GM12872 (cell line): ENCODE data around the gene ETNK2.

Experiments used
- TF ChIP-seq, protein P1 (sequence below): IDR thresholded peaks from 3 replicates; pipeline ENCODE4 v1.5.1; 2011; ENCODE audit warnings: low read depth, mild to moderate bottlenecking, low read length, moderate library complexity; ENCODE audit not compliant: insufficient read depth

ETNK2 gene

DNA sequence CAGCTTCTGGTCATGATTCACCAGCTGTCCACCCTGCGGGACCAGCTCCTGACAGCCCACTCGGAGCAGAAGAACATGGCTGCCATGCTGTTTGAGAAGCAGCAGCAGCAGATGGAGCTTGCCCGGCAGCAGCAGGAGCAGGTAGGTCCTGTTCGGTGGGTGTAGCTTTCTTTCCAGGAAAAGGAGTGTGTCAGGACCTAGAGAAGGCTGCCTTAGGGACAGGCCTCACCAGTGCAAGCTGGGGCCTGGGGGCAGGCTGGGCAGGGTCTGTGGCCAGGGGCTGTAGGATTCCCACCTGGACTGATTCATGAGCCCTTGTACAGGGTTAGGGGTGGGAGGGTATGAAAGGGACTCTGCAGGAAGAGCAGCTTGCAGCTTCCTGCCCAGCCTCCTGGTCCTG lies 35.3 kb downstream of the ETNK2 start:
- TF ChIP-seq, protein P1, sequence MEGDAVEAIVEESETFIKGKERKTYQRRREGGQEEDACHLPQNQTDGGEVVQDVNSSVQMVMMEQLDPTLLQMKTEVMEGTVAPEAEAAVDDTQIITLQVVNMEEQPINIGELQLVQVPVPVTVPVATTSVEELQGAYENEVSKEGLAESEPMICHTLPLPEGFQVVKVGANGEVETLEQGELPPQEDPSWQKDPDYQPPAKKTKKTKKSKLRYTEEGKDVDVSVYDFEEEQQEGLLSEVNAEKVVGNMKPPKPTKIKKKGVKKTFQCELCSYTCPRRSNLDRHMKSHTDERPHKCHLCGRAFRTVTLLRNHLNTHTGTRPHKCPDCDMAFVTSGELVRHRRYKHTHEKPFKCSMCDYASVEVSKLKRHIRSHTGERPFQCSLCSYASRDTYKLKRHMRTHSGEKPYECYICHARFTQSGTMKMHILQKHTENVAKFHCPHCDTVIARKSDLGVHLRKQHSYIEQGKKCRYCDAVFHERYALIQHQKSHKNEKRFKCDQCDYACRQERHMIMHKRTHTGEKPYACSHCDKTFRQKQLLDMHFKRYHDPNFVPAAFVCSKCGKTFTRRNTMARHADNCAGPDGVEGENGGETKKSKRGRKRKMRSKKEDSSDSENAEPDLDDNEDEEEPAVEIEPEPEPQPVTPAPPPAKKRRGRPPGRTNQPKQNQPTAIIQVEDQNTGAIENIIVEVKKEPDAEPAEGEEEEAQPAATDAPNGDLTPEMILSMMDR: no peak

DNA sequence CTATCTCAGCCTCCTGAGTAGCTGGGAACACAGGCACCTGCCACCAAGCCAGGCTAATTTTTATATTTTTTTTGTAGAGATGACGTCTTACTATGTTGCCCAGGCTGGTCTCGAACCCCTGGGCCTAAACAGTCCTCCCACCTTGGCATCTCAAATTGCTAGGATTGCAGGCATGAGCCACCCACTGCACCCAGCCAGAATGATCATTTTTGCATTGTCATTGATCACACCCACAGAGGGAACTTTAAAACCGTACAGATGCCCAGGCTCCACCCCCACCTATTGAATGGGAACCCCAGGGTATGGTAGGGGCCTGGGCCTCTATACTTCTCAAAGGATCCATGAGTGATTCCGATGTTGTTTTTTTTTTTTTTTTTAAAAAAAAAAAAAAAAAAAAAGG lies 36.7 kb downstream of the ETNK2 start:
- TF ChIP-seq, protein P1: no peak

DNA sequence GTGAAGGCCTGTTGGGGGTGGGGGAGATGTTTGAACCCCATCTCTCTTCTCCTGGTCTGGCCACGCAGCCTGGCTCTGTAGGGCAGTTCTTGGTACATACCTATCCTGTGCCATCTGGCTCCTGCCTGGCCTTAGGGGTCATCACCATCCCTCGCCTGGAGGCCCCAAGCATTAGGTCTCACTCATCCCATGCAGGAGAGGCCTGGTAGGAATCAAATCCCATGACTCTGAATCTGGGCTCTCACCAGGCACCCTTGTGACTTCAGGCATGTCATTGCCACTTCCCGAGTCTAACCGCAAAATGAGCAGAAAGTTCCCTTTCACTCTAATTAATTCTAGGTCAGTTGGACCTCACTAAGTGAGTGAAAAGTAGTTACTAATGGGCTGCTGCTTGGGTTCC lies 37.2 kb downstream of the ETNK2 start:
- TF ChIP-seq, protein P1: no peak

DNA sequence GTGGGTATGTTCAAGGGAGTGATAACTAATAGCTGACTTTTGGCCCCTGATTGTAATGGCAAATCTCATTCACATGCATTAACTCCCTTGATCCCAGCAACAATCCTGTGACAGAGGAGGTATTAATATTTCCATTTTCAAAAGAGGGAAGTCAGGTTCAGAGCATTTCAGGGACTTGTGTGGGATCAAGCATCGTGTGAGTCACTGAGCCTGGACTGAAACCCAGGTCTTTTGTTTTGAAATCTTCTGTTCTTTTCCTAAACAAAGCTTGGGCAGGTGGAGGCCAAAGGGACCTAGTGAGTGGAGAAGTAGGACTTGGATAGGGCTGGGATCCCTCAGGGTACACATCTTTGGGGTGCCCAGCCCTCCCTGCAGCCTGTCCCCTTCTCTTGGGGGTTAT lies 37.9 kb downstream of the ETNK2 start:
- TF ChIP-seq, protein P1: no peak

DNA sequence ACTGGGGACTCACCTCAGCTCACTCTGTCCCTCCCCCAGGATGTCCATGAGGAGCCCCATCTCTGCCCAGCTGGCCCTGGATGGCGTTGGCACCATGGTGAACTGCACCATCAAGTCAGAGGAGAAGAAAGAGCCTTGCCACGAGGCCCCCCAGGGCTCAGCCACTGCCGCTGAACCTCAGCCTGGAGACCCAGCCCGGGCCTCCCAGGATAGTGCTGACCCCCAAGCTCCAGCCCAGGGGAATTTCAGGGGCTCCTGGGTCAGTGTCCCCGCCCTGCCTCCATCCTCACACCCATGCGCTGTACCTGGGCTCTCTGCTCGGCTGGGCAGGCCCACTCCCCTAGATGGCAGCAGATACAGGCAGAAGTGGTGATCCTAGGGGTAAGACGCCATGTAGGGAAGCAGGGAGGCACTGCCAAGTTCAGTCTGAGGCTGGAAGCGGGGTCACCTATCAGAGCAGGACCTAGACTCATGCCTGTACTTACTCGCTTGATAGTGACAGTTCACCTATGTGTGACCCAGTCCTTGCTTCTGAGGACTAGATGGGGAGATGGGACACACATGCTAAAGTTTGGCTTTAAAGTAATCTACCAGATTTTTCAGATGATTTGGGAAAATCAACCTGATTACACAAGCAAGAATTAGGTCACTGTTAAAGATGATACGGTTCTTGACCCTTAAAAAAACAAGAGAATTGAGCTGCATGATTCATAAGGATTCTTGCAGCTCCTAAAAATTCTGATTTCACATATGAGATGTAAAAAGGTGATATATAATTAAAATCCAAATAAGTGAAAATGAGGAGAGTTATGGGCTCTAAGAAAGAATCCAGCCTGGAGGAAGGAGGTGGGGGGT lies 38.7 kb downstream of the ETNK2 start:
- TF ChIP-seq, protein P1: 0 out of 3 replicates have a peak, but pooled peaks have one; percentile 1

DNA sequence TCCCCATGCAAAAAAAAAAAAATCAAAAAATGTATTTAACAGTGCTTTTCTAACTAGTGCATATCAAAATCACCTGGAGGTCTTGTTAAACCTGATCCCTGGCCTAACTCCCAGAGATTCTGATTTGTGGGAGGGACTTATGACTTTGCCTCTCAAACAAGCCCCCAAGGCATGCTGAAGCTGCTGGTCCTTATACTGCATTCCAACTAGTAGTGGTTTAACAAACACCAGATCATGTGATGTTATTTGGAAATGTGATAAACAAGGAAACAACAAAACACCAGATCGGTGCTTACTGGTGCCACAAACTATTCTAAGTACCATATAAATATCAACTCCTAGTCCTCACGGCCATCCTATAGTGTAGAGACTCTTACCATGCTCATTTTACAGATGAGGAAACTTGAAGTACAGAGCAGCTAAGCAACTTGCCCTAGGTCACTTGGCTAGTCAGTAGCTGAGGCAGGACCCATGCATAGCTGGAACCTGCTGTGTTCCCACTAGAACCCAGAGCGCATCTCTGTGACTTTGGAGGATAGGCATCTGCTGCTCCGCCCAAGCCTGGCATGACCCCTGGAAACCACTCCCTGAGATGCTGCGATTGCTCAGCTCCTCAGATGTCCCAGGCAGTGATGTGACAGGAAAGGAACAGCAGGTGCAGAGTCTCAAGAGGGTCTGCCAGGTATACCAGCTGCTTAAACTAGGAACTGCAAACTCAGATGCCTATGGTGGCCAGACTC lies 40.8 kb downstream of the ETNK2 start:
- TF ChIP-seq, protein P1: no peak

DNA sequence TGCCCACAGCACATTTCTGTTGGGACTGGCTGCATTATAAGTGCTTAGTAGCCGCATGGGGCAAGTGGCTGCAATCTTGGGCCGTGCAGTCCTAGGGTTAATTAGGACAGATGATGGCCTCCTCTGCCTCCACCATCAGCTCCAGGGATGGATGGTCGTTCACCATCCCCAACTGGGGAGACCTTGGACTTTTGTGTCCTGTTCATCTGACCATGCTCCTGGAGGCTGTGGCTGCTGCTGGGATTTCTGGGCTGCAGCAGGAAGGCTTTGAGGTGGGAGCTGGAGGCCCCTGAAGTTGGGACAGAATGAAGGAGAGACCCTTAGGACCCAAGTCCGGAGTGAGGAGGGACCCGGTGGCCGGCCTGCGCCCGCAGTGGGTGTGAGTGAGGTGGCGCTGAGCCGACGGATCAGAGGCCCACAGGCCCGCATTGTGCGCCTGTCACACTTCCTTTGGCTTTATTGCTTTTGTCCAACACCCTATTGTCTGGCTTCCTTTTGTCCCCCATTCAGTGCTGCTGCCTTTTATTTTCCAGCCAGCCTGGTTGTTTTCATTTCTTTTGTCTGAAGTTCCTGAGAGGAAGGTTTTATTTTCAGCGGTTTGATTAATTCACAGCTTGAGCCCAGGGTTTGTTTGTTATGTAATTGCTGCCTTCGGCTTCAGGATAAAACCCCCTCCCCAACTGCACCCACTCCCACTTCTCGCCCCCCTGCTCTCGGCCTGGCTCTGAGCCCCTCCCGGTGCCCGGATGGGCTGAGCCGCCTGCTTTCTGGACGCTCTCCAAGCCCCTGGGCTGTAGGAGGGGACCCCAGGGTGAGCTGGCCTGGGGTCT lies 43.3 kb downstream of the ETNK2 start:
- TF ChIP-seq, protein P1: no peak
